GM18873 (cell line): ENCODE measurements around the gene CBX1.
A peak's percentile ranks its signal among the peaks of the same experiment; 100 is the strongest.

ENCODE experiments used
- ATAC-seq: cut with Tn5 transposase; IDR thresholded peaks from one replicate; pipeline ENCODE4 v1.9.1; 2021; ENCODE audit warnings: mild to moderate bottlenecking, moderate library complexity, moderate number of reproducible peaks; ENCODE audit not compliant: unreplicated experiment, low FRiP score

Gene CBX1

DNA sequence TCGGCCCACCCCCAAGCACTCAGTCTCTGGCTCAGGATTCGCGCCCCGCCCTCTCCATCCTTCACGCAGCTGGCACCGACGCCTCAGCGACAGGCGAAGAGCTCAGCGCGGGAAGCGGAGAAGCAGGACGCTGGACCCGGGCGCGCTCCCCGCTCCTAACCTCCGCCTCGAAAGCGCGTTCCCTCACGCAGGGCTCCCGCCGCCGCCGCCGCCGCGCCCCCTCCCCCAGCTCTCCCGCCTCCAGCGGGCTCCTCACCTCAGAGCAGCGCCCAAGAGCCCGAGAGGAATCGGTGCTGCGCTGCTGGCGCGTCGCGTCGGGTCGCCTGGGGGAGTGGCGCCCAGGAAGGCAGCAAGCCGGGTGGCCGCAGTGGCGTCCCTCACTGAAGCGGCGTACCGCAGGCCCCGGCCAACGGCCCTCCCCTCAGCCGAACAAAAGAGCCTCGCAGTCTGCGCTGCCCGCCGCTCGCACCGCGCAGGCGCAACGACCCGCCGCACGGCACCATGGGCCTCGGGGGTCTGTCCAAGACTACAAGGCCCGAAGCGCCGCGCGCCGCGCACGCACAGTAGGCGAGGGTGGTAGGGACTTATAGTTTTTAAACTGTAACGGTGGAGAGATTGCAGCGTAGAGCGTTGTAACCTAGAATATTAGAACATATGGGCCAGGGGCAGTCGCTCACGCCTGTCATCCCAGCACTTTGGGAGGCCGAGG, at the start of gene CBX1:
Gene CBX1 (minus strand): TSS at position 467 of the 709 bp plus-strand sequence. CDS start 24,474 bp downstream, outside the sequence.
- ATAC-seq = peak; percentile 84

DNA sequence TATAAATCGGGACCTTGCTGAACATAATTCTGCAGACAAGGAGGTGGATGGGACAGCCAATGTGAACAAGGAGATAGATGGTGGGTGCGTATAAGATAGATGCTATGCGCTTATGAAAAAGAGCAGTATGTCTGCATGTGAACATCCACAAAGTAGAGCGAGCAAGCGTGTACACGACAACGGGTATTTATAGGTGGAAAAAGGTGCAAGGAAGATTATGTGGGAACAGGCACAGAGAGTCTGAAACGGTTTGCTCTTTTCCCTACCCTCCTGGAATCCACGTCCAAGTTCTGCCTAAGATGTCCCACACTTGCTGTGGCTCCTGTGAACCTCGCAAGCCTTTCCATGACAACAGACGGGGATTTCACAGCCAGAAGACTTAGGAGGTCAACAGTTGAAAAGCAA, 49.3 kb upstream of the CBX1 start:
- no peak for ATAC-seq

DNA sequence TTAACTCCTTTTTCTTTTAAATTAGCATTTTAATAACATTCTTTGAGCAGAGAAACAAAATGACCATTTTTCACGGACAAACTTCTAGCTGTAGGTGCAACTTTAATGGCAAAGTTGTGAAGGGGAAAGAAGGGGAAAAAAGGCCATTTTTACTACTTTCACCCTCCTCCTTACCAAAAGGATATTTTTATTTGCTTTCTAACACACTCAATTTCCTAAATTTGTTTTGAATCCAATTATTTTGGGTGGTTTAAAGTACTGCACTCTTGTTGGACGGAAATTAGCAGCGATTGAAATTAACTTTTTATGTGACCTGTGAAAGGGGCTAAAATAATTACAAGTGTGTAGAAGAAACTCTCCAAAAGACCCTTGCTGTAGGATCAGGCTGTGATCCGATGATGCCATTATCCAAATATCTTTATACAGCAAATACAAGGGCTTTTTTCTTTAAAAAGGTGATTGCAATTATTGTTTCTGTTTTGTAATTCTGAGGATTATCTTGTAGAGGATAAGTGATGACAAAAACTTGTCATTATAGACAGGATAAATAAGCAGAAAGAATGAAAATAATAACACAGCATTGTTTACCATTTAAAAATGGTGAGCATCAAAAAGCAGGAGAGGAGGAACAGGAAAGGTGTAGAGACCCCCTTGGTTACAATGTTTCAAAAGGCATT, 48.6 kb upstream of the CBX1 start:
- no peak for ATAC-seq

DNA sequence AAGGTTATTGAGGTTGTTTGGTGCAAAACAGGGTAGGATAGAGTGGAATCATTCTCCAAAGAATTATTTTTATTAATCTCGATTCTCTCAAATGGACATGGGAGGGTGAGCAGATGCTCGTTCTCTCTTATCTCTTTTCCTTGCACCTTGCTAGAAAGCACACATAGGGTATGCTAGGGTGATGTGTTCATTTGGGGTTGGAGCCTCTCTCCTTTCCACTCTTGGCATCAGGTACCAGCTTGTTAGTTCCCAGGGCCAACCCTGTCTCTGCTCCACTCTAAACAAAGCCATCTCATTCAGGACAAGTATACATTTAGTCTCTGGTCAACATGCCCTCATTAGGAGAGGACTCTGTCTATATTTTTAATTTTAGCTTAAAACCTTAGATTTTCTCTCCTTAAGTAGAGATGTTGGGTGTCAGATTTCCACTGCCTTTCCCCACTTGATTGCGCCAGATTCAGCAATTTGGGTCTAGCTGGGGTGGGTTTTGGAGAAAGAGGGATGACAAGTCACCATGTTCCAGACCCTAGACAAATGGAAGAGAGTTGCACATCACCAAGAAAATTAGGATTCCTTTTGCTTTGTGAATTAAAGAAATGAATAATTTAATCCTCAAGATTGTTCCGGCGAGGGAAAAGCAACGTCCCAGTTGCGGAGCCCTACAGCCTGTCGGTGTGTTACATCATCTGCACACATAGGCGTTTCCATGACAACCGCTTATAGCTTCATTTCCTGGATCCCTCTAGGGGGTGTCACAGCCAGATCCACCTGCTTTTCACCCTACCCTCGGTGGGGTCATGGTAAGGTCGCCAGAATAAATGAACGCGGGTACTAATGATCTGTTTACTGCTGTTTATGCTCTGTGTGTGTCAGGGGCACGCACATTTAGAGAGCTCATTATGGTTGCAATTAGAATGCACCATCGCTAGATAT, 47.8 kb upstream of the CBX1 start:
- no peak for ATAC-seq

DNA sequence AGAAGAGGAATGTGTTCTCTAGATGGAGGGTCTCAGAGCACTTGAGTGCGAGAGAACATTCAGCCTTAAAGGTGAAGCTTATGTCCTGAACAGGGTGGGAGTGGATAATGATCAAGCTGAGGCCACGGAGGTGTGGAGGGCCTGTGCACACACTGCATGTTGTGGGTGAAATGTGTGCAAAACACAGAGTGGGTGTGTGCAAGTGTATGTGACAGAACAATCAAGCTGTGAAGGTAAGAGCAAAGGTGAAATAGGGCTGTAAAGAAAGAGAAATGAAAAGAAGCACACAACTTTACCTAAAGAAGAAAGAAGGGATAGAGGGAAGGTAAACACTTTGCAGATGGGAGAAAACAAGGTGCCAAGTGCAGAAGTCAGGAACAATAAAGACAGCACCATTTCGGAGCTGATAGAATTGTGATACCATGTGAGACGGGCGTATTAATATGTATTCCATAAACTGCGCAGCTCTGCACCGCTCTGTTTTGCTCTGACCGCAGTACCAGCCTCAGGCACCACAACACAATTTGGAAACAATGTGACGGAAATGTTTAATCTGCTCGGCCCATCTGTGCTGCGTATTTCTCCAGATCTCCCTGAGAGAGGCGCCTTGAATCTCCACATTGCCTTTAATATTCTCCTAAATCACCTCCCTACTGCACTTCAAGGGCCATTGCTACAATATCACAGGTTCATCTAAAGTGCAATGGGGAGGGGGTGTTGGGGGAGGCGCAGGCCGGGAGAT, 46.9 kb upstream of the CBX1 start:
- no peak for ATAC-seq

DNA sequence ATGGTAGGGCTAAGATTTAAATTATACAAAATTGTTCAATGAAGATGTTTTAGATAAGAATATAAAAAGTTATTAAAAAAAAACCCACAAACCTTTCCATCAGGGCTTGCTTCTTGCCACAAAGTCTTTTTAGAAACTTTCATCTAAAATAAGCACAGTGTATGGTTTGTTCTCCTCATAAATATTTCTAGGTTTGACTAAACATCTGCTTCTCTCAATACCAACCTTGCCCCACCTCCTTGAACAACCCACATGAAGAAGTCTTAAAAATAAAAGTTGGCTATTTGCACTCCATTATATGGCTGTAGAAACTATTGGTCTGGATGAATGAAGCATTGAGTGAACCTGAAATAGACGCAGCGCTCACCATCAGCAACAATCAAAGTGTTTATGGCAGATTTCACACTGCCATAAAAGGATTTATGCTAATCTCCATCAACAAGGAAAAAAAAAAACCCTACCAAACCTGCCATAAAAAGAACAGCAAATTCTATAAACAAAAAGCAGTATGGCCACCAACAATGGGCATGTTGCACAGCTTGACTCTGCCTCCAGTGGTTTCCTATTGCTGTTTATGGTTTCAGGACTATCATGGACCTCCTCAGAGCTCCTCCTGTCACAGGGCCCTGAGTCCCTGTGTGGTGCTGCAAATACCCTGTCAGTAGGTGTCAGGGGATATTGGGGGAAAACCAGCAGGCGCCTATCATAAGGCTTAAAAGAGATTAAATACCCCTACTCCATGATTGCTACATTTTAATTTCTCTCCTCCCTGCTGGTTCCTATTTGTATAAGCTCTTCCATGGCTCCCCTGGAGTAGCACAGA, 43.9 kb upstream of the CBX1 start:
- no peak for ATAC-seq

DNA sequence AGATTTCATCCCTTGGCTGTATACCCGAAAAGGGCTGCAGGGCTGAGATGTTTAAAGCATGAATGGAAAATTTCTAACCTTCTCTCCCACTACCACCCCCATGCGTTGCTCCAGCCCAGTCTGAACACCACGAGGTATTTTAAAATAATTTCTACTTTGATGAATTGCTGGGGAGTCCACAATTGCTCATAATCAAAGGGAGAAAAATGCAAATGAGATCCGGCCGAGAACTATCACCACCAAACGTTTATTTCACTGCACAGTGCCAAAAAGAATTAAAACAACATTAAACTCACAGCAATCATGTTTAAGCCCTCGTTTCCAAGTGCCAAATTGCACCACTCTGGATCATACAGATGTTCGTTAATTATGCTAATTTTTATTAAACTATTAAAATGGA, 43.0 kb upstream of the CBX1 start:
- no peak for ATAC-seq

DNA sequence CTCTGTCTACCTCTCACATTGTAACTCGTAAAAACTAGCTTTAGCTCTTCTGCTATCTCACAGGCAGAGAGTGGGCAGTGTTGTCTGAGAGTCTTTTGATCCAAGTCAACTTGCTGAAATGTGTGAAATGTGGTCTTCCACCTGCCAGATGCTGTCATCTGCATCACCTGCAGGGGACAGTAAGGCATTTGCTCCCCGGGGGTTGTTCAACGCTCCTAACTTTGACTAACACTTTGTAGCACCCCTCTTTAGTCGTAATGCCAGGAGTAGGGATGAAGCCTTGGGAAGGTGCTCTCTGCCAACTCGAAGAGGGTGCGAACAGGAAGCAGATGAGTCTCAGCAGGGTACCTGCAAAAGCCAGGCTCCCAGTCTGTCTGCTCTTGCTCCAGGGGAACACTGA, 42.4 kb upstream of the CBX1 start:
- ATAC-seq = no peak

DNA sequence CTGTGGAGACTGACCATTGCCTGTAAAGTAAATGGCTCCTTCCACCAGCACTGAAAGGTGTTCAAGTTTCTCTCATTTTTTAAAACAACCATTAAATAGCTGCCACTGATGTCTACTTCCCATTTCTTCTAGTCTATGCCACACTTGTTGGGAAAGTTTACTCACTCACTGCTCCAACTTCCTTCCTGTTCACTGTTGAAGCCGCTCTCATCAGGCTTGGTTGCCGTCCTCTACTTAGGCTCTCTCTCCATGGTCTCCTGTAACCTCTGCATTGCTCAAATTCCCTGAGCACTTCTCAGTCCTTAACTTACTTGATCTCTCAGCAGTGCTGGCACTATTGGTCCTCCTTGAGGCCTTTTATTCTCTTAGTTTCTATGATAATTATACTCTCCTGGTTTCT, 38.7 kb upstream of the CBX1 start:
- no peak for ATAC-seq

DNA sequence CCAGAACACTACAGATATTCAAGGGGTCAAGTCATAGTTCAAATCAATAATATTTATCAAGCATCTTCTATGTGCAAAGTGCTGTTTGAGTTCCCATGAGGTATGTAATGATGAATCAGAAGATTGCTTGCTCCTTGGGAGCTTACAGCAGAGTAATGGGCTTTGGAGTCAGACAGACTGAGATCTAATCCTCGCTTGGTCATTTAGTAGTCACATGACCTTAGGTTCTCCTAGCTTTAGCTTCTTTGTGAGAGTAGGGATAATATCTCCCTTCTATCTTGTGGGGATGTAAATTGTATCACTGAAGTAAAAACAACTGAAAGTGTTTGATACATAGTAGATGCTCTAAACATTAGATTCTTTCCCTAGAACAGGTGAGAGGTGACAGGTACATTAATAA, 36.4 kb upstream of the CBX1 start:
- no peak for ATAC-seq

DNA sequence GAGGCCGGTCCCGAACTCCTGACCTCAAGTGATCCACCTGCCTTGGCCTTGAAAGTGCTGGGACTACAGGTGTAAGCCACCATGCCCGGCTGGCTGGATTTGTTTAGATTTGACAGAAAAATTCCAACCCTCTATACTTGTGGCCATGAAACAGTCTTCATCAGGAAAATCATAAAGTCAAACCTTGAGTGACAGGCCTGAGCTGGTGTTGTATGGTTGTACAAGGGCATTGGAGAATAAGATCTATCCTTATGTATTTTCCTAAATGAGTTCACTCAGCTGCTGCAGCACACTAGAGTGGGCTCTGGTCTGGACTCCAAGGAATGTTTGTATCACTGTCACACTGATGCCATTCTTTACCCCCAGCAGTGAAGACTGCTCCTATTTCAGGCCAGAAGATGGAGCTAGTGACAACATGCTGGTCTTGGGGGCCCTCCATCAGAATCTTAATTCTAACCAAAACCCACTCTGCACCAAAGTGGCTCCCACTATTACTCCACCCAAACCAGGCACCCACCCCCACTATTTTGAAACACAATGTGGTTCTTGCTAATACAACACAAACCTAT, 33.7 kb upstream of the CBX1 start:
- no peak for ATAC-seq

DNA sequence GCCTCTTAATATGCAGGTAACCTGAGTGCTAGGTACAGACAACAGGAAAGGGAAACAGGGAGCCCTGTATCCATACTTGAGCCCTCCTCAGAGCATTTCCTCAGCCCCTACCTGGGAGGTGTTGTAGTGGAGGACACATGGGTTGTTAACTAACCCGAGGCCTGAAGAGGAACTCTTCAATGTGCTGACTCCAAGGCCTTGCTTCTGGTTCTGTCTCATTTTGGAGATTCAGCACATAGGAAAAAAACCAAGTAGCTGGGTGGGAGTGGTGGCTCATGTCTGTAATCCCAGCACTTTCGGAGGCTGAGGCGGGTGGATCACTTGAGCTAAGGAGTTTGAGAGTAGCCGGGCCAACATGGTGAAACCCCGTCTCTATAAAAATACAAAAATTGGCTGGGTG, 31.1 kb upstream of the CBX1 start:
- ATAC-seq = no peak

DNA sequence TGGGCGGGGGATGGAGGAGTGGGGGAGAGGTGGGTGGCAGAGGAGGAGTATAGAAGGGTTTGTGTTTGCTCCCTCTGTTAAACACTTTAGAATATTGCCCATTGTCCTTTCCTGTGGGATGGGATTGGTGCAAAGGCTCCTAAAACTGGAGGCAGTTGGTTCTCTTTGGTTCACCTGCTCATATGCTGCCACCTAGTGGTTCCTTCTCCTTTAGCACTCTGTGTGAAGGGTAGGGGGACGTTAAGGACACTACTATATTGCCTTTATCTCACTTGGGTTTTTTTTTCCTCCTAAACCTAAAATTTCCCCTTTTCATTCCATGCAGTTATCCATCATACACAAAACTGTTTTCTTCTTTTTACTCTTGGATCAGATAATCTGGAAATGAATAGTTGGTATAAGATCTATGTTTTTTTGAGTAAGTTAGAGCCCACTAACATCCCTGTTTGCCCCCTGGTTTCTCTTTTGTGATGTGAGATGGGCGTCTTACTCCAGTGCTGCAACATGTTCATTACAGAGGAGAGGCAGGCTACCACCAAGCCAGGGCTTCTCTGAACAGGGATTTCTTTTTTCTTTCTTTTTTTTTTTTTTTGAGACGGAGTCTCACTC, 30.0 kb upstream of the CBX1 start:
- no peak for ATAC-seq

DNA sequence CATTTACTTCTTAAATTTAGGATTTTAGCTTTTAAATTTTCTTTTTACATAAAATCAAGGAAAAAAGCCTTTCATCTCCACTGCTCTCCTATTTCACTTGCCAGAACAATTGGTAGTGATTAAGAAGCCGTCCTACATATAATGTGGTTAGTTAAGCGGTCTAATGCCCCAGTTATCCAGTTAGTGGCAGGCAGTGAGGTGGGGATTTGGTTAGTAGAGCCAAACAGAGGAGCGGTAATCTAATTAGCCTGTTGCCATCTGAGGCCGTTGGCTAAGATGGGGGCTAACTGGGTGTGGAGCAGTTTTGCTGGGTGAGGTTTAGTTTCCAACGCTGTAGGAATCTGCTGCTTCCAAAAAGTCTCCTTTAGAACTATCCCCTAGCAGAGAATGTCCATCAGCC, 28.7 kb upstream of the CBX1 start:
- no peak for ATAC-seq

DNA sequence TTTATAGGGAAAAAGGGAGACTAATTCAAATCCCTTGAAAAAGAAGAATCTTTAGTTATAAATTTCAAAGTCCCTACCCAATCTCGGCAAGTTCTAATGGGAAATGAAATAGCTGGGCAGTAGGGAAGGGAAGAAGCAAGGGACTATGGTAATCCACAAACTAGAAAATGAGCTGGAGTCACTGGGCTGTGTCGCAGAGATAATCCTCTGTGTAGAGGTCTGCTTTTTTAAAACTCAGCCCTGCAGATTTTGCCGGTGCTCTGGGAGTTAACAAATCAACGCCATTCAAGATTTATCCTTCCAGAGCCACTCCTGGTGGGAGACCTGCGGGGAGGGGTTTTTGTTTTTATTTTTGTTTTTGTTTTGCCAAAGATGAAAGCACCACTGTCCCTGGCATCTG, 27.1 kb upstream of the CBX1 start:
- ATAC-seq = no peak

DNA sequence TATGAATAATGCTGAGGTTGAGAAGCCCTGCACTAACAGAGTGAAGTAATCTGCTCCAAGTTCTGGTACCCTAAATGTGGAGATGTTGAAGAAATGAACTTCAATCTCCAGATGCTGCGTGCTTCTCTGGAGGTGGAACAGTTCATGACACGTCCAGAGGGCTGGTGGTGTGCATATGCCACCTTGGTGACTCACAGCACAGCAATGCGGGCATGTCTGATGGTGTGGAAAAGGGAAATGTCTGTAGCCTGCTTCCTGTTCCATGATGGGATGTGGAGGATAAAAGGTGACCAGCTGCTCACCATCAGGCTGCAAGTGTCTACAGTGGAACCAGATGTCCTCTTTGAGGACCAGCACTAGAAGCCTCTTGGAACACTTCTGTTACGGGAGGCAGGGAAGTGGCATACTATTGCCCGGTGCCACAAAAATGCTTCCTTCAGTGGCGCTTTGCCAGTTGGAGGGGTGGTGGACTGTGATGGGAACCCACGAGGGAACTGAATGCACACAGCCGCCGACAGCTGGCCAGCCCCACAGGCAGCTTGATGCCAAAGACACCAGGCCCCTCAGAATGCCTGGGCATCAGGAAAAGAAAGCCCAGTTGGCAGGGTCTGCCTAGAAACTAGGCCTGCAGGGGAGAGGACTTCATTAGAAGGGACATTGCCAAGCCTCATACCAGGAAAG, 26.2 kb upstream of the CBX1 start:
- ATAC-seq = no peak

DNA sequence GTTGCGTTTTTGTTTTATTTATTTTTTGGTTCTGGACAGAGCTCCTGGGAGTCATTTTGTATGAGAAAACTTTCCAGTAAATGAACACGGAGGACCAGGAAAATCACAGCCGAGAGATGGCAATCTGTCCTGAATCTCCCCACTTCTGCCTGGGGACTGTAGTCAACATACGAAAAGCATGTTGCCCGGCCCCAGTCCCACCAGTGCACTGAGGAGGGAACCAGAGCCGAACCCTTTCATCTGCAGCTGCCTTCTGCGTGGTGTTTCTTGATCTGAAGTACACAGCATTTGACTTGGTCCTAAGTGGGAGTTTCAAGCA, 25.2 kb upstream of the CBX1 start:
- no peak for ATAC-seq

DNA sequence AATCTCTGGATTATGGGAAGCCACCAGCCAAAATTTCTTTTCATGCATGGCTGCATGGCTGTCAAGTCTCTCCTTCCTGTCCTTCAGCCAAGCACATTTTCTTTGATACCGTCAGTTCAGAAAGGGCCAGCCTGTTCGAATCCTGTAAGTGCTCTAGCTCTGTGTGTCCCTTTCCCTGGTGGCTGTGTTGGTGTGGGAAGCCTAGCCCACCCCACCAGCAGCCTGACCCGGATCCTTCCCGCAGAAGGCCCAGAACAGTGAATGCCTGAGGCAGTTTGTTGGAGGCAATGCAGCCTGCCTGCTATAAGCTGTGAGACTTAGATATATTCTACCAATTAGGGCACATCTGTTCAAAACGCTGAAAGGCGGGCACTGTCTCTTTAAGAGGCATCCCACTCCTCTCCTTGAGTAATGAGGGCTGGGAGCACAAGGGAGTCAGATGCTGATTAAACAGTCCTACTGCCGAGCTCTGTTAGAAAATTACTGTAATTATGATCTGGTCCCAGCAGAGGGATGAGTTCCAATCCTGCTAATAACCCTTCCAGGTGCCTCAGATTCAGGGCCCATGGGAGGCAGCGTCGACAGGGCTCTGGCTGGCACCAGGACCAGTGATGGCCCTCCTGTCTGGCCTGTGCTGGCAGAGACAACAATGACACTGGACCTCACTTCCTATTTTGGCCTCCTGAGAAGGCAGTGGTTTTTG, 24.7 kb upstream of the CBX1 start:
- no peak for ATAC-seq
